GM23338 (cell line): ENCODE measurements around the gene DNAJC17. TPM values are rescaled to one million over a fixed set of nuclear protein-coding genes. Genes with fewer than 3 reads are reported as not detected.
A peak's percentile ranks its signal among the peaks of the same experiment; 100 is the strongest.

ENCODE experiments used
- ATAC-seq: fragments of 200-7000 bp; cut with Tn5 transposase; 3 replicates; pipeline ENCODE4 v1.9.1; 2020
- DNase-seq: peaks from one replicate; pipeline ENCODE4 v3.0.0-alpha.2; 2015; ENCODE audit warnings: low spot score
- H2AFZ ChIP-seq: fragments of 200-600 bp; sonication (generic); 2 replicates; pipeline ENCODE4 v1.8.0; 2016; ENCODE audit warnings: antibody characterized with exemption, mild to moderate bottlenecking, moderate library complexity
- H3F3A ChIP-seq: fragments of 200-600 bp; sonication (generic); replicated peaks from 2 replicates; pipeline ENCODE4 v1.8.0; 2017; ENCODE audit warnings: antibody characterized with exemption, mixed run types, low read depth
- H3K27ac ChIP-seq: fragments of 200-600 bp; sonication (generic); 2 replicates; pipeline ENCODE4 v1.6.1; 2016; ENCODE audit warnings: low read depth
- H3K27me3 ChIP-seq: fragments of 200-600 bp; sonication (generic); 2 replicates; pipeline ENCODE4 v1.8.0; 2016; ENCODE audit warnings: mild to moderate bottlenecking, mixed run types, moderate library complexity; ENCODE audit not compliant: insufficient read depth
- H3K36me3 ChIP-seq: fragments of 200-600 bp; sonication (generic); 2 replicates; pipeline ENCODE4 v1.8.0; 2016; ENCODE audit warnings: mild to moderate bottlenecking; ENCODE audit not compliant: insufficient read depth
- H3K4me1 ChIP-seq: fragments of 200-600 bp; sonication (generic); 2 replicates; pipeline ENCODE4 v1.8.0; 2016; ENCODE audit warnings: mild to moderate bottlenecking, moderate library complexity; ENCODE audit not compliant: insufficient read depth
- H3K4me2 ChIP-seq: fragments of 200-600 bp; sonication (generic); 2 replicates; pipeline ENCODE4 v1.7.1; 2017; ENCODE audit warnings: mixed run types
- H3K4me3 ChIP-seq: fragments of 200-600 bp; sonication (generic); 2 replicates; pipeline ENCODE4 v1.6.1; 2016; ENCODE audit warnings: mixed run types
- H3K79me2 ChIP-seq: fragments of 200-600 bp; sonication (generic); replicated peaks from 2 replicates; pipeline ENCODE4 v1.8.0; 2017; ENCODE audit warnings: mild to moderate bottlenecking; ENCODE audit not compliant: insufficient read depth
- H3K9me2 ChIP-seq: fragments of 200-600 bp; sonication (generic); 2 replicates; pipeline ENCODE4 v1.8.0; 2017; ENCODE audit not compliant: insufficient read depth
- H4K20me1 ChIP-seq: fragments of 200-600 bp; sonication (generic); replicated peaks from 2 replicates; pipeline ENCODE4 v1.8.0; 2017; ENCODE audit warnings: mild to moderate bottlenecking; ENCODE audit not compliant: insufficient read depth
- H3K27ac Mint-ChIP-seq: 2 replicates; pipeline ENCODE4 v1.8.0; 2020; ENCODE audit warnings: inconsistent platforms, mild to moderate bottlenecking, moderate library complexity, mixed read lengths
- H3K27me3 Mint-ChIP-seq: 3 replicates; pipeline ENCODE4 v1.8.0; 2022; ENCODE audit warnings: low read depth, mild to moderate bottlenecking, moderate library complexity, mixed read lengths, inconsistent platforms; ENCODE audit not compliant: insufficient read depth, poor library complexity
- H3K36me3 Mint-ChIP-seq: 3 replicates; pipeline ENCODE4 v1.8.0; 2021; ENCODE audit warnings: low read depth, mild to moderate bottlenecking, inconsistent platforms, moderate library complexity, mixed read lengths
- H3K4me1 Mint-ChIP-seq: 3 replicates; pipeline ENCODE4 v1.8.0; 2020; ENCODE audit warnings: mild to moderate bottlenecking, inconsistent platforms, mixed read lengths
- H3K4me3 Mint-ChIP-seq: 3 replicates; pipeline ENCODE4 v1.8.0; 2021; ENCODE audit warnings: moderate library complexity, mild to moderate bottlenecking, inconsistent platforms, mixed read lengths
- H3K9me3 Mint-ChIP-seq: 3 replicates; pipeline ENCODE4 v1.8.0; 2020; ENCODE audit warnings: moderate library complexity, mild to moderate bottlenecking, inconsistent platforms, mixed read lengths
- CREB1 ChIP-seq: fragments of 250-450 bp; sonication (Bioruptor Pico); IDR thresholded peaks from 2 replicates; pipeline ENCODE4 v1.5.0; 2020; ENCODE audit warnings: low read depth, mild to moderate bottlenecking, moderate library complexity
- CTCF ChIP-seq, 2 experiments: fragments of 200-600 bp in 1 of 2; sonication (generic) in 1 of 2; conservative IDR thresholded peaks; 2 replicates each; pipeline versions ENCODE4 v1.5.1 to v1.6.1; 2016 to 2017; ENCODE audit warnings: antibody characterized with exemption in 2 of 2, low read depth in 2 of 2, mild to moderate bottlenecking in 2 of 2, moderate library complexity in 1 of 2
- ETS1 ChIP-seq: IDR thresholded peaks from 2 replicates; pipeline ENCODE4 v1.6.1; 2016; ENCODE audit warnings: antibody characterized with exemption
- EZH2 ChIP-seq: fragments of 200-600 bp; sonication (generic); IDR thresholded peaks from one replicate; pipeline ENCODE4 v1.8.0; 2017; ENCODE audit warnings: antibody characterized with exemption, mild to moderate bottlenecking, low read depth; ENCODE audit not compliant: unreplicated experiment
- JUNB ChIP-seq: IDR thresholded peaks from one replicate; pipeline ENCODE4 v1.6.1; 2016; ENCODE audit warnings: antibody characterized with exemption; ENCODE audit not compliant: unreplicated experiment
- NANOG ChIP-seq: IDR thresholded peaks from 2 replicates; pipeline ENCODE4 v1.6.1; 2016; ENCODE audit warnings: antibody characterized with exemption, borderline replicate concordance
- POLR2AphosphoS5 ChIP-seq: IDR thresholded peaks from 2 replicates; pipeline ENCODE4 v1.6.1; 2016; ENCODE audit warnings: antibody characterized with exemption, low read depth
- REST ChIP-seq: IDR thresholded peaks from one replicate; pipeline ENCODE4 v1.6.1; 2018; ENCODE audit warnings: antibody characterized with exemption; ENCODE audit not compliant: unreplicated experiment
- STAT1 ChIP-seq: IDR thresholded peaks from one replicate; pipeline ENCODE4 v1.6.1; 2016; ENCODE audit warnings: antibody characterized with exemption; ENCODE audit not compliant: unreplicated experiment
- polyA plus RNA-seq: library from polyadenylated mRNA; unstranded; fragments of >200 nt; fragmentation: Nextera tagmentation; extraction: Ambion mirVana; gene quantifications from 2 replicates; pipeline ENCODE4 v1.2.1, GENCODE V29; 2016
- total RNA-seq: library from RNA; depleted of rRNA; stranded (reverse); fragments of >200 nt; shearing (Covaris generic); gene quantifications from 2 replicates; pipeline ENCODE4 v1.2.3, GENCODE V29; 2014

The DNAJC17 gene
- total and polyA plus RNA-seq, 2 experiments from 2014 or later: 23.0 to 77.6 TPM

- ATAC-seq: no peak
- Histone ChIP-seq H4K20me1 (no peaks in the 10 kb centered on the region), H3K27ac (no peak overlapping the region), H3K4me2 (no peak overlapping the region), H3F3A (peaks cover 8% of the 10 kb centered on the region; the same call in 1 of the 2 replicates), H3K36me3 (no peaks in the 10 kb centered on the region), H2AFZ (no peak overlapping the region), H3K9me2 (no peaks in the 10 kb centered on the region), H3K27me3 (no peaks in the 10 kb centered on the region), H3K4me3 (no peak overlapping the region), H3K79me2 (peaks cover 19% of the 10 kb centered on the region), H3K4me1 (peaks cover 8% of the 10 kb centered on the region; the same call in 1 of the 2 replicates)
- 0 out of 2 replicates have a peak overlapping the region, but pooled peaks have one; percentile 46 for H3K27ac Mint-ChIP-seq
- H3K9me3 Mint-ChIP-seq: no peaks in the 10 kb centered on the region
- DNase-seq: no peak
- TF ChIP-seq REST (no peak), CTCF (conservative IDR thresholded peaks at IDR 0.05; ENCODE audit: low read depth in 2 of 2) (no peak), NANOG (no peak), EZH2 (no peak), STAT1 (no peak), ETS1 (no peak), POLR2AphosphoS5 (no peak), JUNB (no peak), CREB1 (CRISPR knock-in tag) (no peak)
- H3K36me3 Mint-ChIP-seq: no peaks in the 10 kb centered on the region; the same call in 2 of the 3 replicates
- H3K4me3 Mint-ChIP-seq: no peak overlapping the region
- peaks cover 13% of the 10 kb centered on the region for H3K27me3 Mint-ChIP-seq
- H3K4me1 Mint-ChIP-seq: peaks cover 16% of the 10 kb centered on the region
Observed at GRCh38 chr15:40808861-40809450, 1.7 kb upstream of the DNAJC17 start.
